SK-N-SH (cell line): ENCODE results near the gene ZNF496. TPM values are rescaled to one million over a fixed set of nuclear protein-coding genes. Genes with fewer than 3 reads are reported as not detected.

Experiments used
- CTCF ChIA-PET: fragments of 300-600, 350-600 bp; formaldehyde crosslinking; extraction: SDS; loops from one replicate; lab custom pipeline; 2021; lab: Yijun Ruan, JAX
- POLR2A ChIA-PET: fragments of 350-600 bp; sonication (Branson Sonifier 250); formaldehyde crosslinking; extraction: SDS; loops from one replicate; lab custom pipeline; 2020; ENCODE audit warnings: antibody characterized with exemption, inconsistent platforms; lab: Yijun Ruan, JAX
- DNase-seq: peaks from one replicate; pipeline ENCODE4 v3.0.0; 2012
- H2AFZ ChIP-seq: fragments of 200-600 bp; sonication (generic); 2 replicates; pipeline ENCODE4 v1.8.1; 2016; ENCODE audit warnings: antibody characterized with exemption, mild to moderate bottlenecking, low read depth
- H3F3A ChIP-seq: fragments of 200-600 bp; sonication (generic); replicated peaks from 2 replicates; pipeline ENCODE3; 2016; ENCODE audit warnings: antibody characterized with exemption, mild to moderate bottlenecking; ENCODE audit not compliant: insufficient read depth
- H3K27ac ChIP-seq, 2 experiments: fragments of 200-500 bp in 1 of 2; fragments of 200-600 bp in 1 of 2; sonication (Bioruptor generic) in 1 of 2; sonication (generic), shearing (Covaris generic) in 1 of 2; 2 replicates each; pipeline versions ENCODE4 v1.5.1 to v1.6.1; 2014 to 2016; ENCODE audit warnings: low read depth in 2 of 2, inconsistent platforms in 1 of 2, low read length in 1 of 2, mild to moderate bottlenecking in 1 of 2, mixed read lengths in 1 of 2
- H3K27me3 ChIP-seq: fragments of 200-600 bp; sonication (generic), shearing (Covaris generic); 2 replicates; pipeline ENCODE4 v1.6.1; 2016; ENCODE audit warnings: mixed run types; ENCODE audit not compliant: insufficient read depth
- H3K36me3 ChIP-seq, 2 experiments: fragments of 200-500 bp in 1 of 2; fragments of 200-600 bp in 1 of 2; sonication (Bioruptor generic) in 1 of 2; sonication (generic) in 1 of 2; replicated peaks in 1 of 2; 2 replicates each; pipeline versions ENCODE3 to v1.5.1; 2014 to 2016; ENCODE audit warnings: low read length in 1 of 2, mild to moderate bottlenecking in 1 of 2; ENCODE audit not compliant: insufficient read depth in 2 of 2, control insufficient read depth in 1 of 2
- H3K4me1 ChIP-seq, 2 experiments: fragments of 200-500 bp in 1 of 2; fragments of 200-600 bp in 1 of 2; sonication (Bioruptor generic) in 1 of 2; sonication (generic), shearing (Covaris generic) in 1 of 2; 2 replicates each; pipeline versions ENCODE4 v1.5.1 to v1.6.1; 2014 to 2016; ENCODE audit warnings: low read depth in 1 of 2, low read length in 1 of 2, mixed run types in 1 of 2; ENCODE audit not compliant: insufficient read depth in 2 of 2, control insufficient read depth in 1 of 2
- H3K4me2 ChIP-seq: fragments of 200-600 bp; sonication (generic), shearing (Covaris generic); 2 replicates; pipeline ENCODE4 v1.6.1; 2017; ENCODE audit warnings: mixed run types
- H3K4me3 ChIP-seq, 2 experiments: fragments of 200-500 bp in 1 of 2; fragments of 200-600 bp in 1 of 2; sonication (Bioruptor generic) in 1 of 2; sonication (generic), shearing (Covaris generic) in 1 of 2; 2 replicates each; pipeline versions ENCODE4 v1.5.1 to v1.8.1; 2014 to 2016; ENCODE audit warnings: low read depth in 2 of 2, inconsistent platforms in 1 of 2, low read length in 1 of 2, mild to moderate bottlenecking in 1 of 2, mixed read lengths in 1 of 2, moderate library complexity in 1 of 2
- H3K79me2 ChIP-seq: fragments of 200-600 bp; sonication (generic); 2 replicates; pipeline ENCODE4 v1.8.1; 2017; ENCODE audit warnings: mild to moderate bottlenecking; ENCODE audit not compliant: insufficient read depth
- H3K9ac ChIP-seq: fragments of 200-600 bp; sonication (generic); 2 replicates; pipeline ENCODE4 v1.6.1; 2017; ENCODE audit warnings: mixed run types
- H3K9me2 ChIP-seq: fragments of 200-600 bp; sonication (generic); 2 replicates; pipeline ENCODE4 v1.6.1; 2017; ENCODE audit warnings: mixed run types
- H3K9me3 ChIP-seq: fragments of 200-600 bp; sonication (generic); 2 replicates; pipeline ENCODE4 v1.6.1; 2017; ENCODE audit warnings: mixed run types, mild to moderate bottlenecking, moderate library complexity
- H4K20me1 ChIP-seq: fragments of 200-600 bp; sonication (generic); 2 replicates; pipeline ENCODE4 v1.6.1; 2017; ENCODE audit warnings: mild to moderate bottlenecking, mixed run types; ENCODE audit not compliant: insufficient read depth
- EP300 ChIP-seq, 2 experiments: IDR thresholded peaks; 2 replicates each; pipeline versions ENCODE4 v1.4.0 to v1.6.1; 2012; ENCODE audit warnings: borderline replicate concordance in 1 of 2, low read depth in 1 of 2, low read length in 1 of 2
- FOSL2 ChIP-seq: IDR thresholded peaks from 2 replicates; pipeline ENCODE4 v1.4.0; 2012; ENCODE audit warnings: low read depth, mild to moderate bottlenecking, moderate library complexity, borderline replicate concordance
- FOXM1 ChIP-seq: IDR thresholded peaks from 2 replicates; pipeline ENCODE4 v1.4.0; 2012; ENCODE audit warnings: low read depth, mild to moderate bottlenecking
- MEF2A ChIP-seq: IDR thresholded peaks from 2 replicates; pipeline ENCODE4 v1.4.0; 2012; ENCODE audit warnings: low read depth, borderline replicate concordance
- NFIC ChIP-seq: IDR thresholded peaks from 2 replicates; pipeline ENCODE4 v1.4.0; 2012; ENCODE audit warnings: borderline replicate concordance
- NRF1 ChIP-seq: IDR thresholded peaks from 2 replicates; pipeline ENCODE4 v1.6.1; 2012; ENCODE audit warnings: low read depth, mild to moderate bottlenecking, low read length
- POLR2AphosphoS5 ChIP-seq: IDR thresholded peaks from 2 replicates; pipeline ENCODE4 v1.6.1; 2012; ENCODE audit warnings: low read depth, low read length
- RCOR1 ChIP-seq: fragments of 150-350 bp; IDR thresholded peaks from 2 replicates; pipeline ENCODE4 v1.6.1; 2017; ENCODE audit warnings: antibody characterized with exemption, low read length
- RFX5 ChIP-seq: IDR thresholded peaks from 2 replicates; pipeline ENCODE4 v1.6.1; 2012; ENCODE audit warnings: mild to moderate bottlenecking, improper control_type of control experiment, low read length
- TCF12 ChIP-seq: IDR thresholded peaks from 2 replicates; pipeline ENCODE4 v1.4.0; 2012
- WGBS: methylation state at CpG from one replicate; pipeline ENCODE4 v1.1.6; 2017; ENCODE audit warnings: low lambda C conversion rate; 5-methylcytosine and 5-hydroxymethylcytosine counted together
- polyA plus RNA-seq, 3 experiments: library from polyadenylated mRNA; depleted of rRNA; stranded (reverse); fragments of >200 nt; gene quantifications; 2 replicates each; pipeline ENCODE4 v1.2.3, GENCODE V29; 2012
- TF ChIP-seq, protein P1 (sequence below): IDR thresholded peaks from 2 replicates; pipeline ENCODE4 v1.4.0; 2012; ENCODE audit warnings: low read depth
- TF ChIP-seq, protein P2 (sequence below): IDR thresholded peaks from 2 replicates; pipeline ENCODE4 v1.4.0; 2012; ENCODE audit warnings: low read depth, borderline replicate concordance
- TF ChIP-seq, protein P3 (sequence below): IDR thresholded peaks from 2 replicates; pipeline ENCODE4 v1.4.0; 2012; ENCODE audit warnings: low read depth, borderline replicate concordance
- TF ChIP-seq, protein P4 (sequence below): IDR thresholded peaks from 2 replicates; pipeline ENCODE4; 2012
- TF ChIP-seq, protein P5 (sequence below): fragments of 150-350 bp; IDR thresholded peaks from 2 replicates; pipeline ENCODE4 v1.6.1; 2016; ENCODE audit warnings: mild to moderate bottlenecking, low read depth, low read length
- TF ChIP-seq, protein P6 (sequence below): fragments of 200-600 bp; sonication (generic); IDR thresholded peaks from 2 replicates; pipeline ENCODE4 v1.6.1; 2017; ENCODE audit warnings: antibody characterized with exemption, mild to moderate bottlenecking, moderate library complexity

Gene ZNF496
- polyA plus RNA-seq, 1 of the 3 experiments (the other 2 are of a cell fraction) = 23.2 TPM

DNA sequence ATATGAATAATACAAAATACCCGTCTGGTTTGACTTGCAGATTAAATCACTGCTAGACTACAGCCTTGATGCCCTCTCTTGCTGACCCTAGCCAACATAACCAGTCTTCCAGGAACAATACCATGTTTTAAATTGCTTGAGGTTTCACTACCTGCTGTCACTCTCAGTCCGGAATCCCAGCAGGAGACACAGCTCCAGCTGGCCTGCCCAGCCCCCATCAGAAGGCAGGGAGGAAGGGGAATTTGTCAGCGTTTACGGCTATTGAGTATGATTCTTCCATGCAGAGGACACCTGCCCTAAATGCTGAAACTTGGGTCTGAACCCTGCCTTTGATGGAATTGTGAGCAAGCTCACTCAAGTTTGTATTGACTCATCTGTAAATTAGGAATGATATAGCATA, 33.0 kb downstream of the ZNF496 start:
- peaks cover 9 to 39% of the 10 kb centered on the region in 2 experiments for H3K36me3 ChIP-seq
- TF ChIP-seq FOSL2 (no peak), FOXM1 (no peak), RFX5 (no peak), TCF12 (no peak), MEF2A (no peak), RCOR1 (no peak), NRF1 (no peak), POLR2AphosphoS5 (no peak), NFIC (no peak), EP300 (IDR thresholded peaks at IDR 0.05; ENCODE audit: borderline replicate concordance in 1 of 2, low read depth in 1 of 2, low read length in 1 of 2) (no peak)
- TF ChIP-seq, protein P1, sequence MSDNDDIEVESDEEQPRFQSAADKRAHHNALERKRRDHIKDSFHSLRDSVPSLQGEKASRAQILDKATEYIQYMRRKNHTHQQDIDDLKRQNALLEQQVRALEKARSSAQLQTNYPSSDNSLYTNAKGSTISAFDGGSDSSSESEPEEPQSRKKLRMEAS = no peak
- TF ChIP-seq, protein P2, sequence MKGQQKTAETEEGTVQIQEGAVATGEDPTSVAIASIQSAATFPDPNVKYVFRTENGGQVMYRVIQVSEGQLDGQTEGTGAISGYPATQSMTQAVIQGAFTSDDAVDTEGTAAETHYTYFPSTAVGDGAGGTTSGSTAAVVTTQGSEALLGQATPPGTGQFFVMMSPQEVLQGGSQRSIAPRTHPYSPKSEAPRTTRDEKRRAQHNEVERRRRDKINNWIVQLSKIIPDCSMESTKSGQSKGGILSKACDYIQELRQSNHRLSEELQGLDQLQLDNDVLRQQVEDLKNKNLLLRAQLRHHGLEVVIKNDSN = no peak
- TF ChIP-seq, protein P3, sequence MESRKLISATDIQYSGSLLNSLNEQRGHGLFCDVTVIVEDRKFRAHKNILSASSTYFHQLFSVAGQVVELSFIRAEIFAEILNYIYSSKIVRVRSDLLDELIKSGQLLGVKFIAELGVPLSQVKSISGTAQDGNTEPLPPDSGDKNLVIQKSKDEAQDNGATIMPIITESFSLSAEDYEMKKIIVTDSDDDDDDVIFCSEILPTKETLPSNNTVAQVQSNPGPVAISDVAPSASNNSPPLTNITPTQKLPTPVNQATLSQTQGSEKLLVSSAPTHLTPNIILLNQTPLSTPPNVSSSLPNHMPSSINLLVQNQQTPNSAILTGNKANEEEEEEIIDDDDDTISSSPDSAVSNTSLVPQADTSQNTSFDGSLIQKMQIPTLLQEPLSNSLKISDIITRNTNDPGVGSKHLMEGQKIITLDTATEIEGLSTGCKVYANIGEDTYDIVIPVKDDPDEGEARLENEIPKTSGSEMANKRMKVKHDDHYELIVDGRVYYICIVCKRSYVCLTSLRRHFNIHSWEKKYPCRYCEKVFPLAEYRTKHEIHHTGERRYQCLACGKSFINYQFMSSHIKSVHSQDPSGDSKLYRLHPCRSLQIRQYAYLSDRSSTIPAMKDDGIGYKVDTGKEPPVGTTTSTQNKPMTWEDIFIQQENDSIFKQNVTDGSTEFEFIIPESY = no peak
- TF ChIP-seq, protein P4, sequence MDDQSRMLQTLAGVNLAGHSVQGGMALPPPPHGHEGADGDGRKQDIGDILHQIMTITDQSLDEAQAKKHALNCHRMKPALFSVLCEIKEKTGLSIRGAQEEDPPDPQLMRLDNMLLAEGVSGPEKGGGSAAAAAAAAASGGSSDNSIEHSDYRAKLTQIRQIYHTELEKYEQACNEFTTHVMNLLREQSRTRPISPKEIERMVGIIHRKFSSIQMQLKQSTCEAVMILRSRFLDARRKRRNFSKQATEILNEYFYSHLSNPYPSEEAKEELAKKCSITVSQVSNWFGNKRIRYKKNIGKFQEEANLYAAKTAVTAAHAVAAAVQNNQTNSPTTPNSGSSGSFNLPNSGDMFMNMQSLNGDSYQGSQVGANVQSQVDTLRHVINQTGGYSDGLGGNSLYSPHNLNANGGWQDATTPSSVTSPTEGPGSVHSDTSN = no peak
- TF ChIP-seq, protein P5, sequence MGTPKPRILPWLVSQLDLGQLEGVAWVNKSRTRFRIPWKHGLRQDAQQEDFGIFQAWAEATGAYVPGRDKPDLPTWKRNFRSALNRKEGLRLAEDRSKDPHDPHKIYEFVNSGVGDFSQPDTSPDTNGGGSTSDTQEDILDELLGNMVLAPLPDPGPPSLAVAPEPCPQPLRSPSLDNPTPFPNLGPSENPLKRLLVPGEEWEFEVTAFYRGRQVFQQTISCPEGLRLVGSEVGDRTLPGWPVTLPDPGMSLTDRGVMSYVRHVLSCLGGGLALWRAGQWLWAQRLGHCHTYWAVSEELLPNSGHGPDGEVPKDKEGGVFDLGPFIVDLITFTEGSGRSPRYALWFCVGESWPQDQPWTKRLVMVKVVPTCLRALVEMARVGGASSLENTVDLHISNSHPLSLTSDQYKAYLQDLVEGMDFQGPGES = no peak
- TF ChIP-seq, protein P6, sequence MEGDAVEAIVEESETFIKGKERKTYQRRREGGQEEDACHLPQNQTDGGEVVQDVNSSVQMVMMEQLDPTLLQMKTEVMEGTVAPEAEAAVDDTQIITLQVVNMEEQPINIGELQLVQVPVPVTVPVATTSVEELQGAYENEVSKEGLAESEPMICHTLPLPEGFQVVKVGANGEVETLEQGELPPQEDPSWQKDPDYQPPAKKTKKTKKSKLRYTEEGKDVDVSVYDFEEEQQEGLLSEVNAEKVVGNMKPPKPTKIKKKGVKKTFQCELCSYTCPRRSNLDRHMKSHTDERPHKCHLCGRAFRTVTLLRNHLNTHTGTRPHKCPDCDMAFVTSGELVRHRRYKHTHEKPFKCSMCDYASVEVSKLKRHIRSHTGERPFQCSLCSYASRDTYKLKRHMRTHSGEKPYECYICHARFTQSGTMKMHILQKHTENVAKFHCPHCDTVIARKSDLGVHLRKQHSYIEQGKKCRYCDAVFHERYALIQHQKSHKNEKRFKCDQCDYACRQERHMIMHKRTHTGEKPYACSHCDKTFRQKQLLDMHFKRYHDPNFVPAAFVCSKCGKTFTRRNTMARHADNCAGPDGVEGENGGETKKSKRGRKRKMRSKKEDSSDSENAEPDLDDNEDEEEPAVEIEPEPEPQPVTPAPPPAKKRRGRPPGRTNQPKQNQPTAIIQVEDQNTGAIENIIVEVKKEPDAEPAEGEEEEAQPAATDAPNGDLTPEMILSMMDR = no peak
- no peak for DNase-seq
- no peak overlapping the region for H3K27ac ChIP-seq
- H2AFZ ChIP-seq = no peak overlapping the region
- CTCF ChIA-PET = interaction anchor here (0.6 kb wide), 1 partner anchor 399 kb away, joined by 3 read pairs; no protein-coding TSS in a partner anchor
- H3K27me3 ChIP-seq = no peaks in the 10 kb centered on the region
- H4K20me1 ChIP-seq = no peaks in the 10 kb centered on the region
- H3K9ac ChIP-seq = no peak overlapping the region
- POLR2A ChIA-PET = no interaction called here
- no peak overlapping the region for H3K4me2 ChIP-seq
- no peaks in the 10 kb centered on the region for H3K9me3 ChIP-seq
- no peaks in the 10 kb centered on the region for H3F3A ChIP-seq
- no peaks in the 10 kb centered on the region for H3K4me1 ChIP-seq
- H3K9me2 ChIP-seq = no peaks in the 10 kb centered on the region
- no peak overlapping the region for H3K4me3 ChIP-seq
- no peaks in the 10 kb centered on the region for H3K79me2 ChIP-seq
- WGBS = 90% methylated on average over 4 of the region's 4 CpGs
